GM20431 (cell line): ENCODE data around the gene MALAT1.

Experiments
- in situ Hi-C: fragments of 300-500 bp; cut with MseI, MboI; formaldehyde crosslinking; loops from one replicate; pipeline ENCODE4 v1.15.0; 2020; ENCODE audit warnings: low sequenced_read_pairs; ENCODE audit not compliant: unreplicated experiment

Gene MALAT1

DNA sequence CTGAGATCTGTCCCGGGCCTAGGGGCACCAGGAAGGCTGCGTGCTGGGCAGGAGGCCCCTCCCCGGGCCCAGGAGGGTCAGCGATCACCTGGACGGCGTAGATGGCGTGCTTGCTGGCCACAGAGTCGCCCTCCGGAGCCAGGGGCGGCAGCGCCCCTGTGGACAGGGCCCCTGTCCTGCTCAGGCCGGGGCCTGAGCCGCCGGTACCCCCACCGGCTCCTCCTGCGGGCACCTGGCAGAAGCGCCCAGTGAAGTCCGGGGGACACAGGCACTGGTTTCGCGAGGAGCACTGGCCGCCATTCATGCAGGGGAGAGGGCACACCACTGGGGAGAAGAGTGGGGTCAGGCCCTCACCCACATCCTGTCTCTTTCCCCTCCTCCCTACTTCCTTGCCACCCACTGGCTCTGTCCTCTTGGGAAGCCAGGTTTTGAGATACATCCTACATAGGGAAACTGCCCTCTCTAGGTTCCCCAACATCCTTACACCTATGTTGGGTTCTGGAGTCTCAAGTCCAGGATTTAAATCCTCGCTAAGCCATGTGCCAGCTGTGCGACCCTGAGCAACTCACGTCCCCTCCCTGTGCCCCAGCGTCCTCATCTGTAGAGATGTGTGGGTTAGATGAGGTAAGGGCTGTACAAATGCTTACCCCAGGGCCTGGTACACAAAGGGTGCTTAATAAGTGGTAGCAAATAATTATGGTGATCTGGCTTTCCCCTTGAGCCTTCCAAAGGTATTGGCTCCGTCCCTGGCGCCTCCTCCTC, 55.4 kb downstream of the MALAT1 start:
- in situ Hi-C loops: no loop called here

DNA sequence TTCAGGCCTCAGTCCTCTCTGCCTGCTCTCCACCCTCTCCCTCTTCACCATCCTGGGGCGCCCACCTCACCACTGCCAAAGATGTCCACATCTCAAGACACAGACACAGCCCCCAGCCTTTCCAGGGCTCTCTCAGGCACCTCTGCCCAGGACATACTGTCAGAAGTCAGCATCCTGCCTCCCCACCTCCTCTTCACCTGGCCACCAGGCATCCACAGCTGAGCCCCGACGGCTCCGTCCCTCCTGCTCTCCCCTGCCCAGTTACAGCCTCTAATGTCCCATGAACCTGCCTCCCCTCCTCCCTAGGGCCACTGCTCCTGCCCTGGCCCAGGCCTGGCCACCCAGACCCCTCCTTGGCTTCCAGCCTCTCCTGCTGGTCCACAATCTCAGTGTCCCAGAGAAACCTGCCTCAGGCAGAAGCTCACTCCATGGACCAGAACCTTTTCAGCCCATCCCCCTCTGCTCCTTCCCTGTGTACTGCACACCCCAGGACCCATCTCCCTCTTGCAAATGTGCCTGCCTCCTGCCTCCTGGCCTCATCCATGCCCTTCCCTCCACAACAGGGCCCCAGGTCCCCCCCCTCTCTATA, 56.1 kb downstream of the MALAT1 start:
- in situ Hi-C loops: no loop called here

DNA sequence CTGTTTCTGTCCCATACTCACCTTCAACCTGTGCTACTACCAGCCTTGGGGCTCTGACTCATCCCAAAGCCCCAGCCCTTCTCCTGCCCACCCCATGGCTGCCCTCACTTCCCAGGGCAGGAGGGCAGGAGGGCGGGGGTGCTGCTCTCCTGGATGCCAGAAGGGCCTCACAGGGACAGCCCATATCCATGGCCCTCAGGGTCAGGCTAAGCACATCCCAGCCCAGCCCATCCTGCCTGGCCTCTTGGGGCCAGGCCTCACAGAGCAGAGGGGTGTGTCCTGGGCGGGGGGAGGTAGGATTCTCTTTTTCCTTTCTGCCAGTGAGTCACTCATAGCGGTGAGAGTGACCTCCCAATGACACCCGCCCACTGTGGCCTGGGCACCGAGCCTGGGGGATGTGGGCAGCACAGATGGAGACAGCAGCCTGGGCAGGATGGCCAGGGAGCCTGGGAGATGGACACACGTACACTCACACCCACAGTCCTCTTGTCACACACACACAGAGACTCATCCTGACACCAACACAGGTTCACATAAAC, 56.9 kb downstream of the MALAT1 start:
- in situ Hi-C loops: no loop called here
